Inflammatory macrophage treated with lipopolysaccharide for 4 hours (primary cell): ENCODE measurements around the gene EHF.
"Not testable (repeated sequence)": the region's sequence is repeated elsewhere in the genome, so short reads cannot be mapped to it uniquely, and the experiment has no call there.

Source experiments
- DNase-seq: peaks from one replicate; pipeline ENCODE4 v3.0.0-alpha.2; 2020

The EHF gene

GRCh38 chr11:34620820-34621792 is at the start of gene EHF:
Gene EHF, plus strand, starts transcription at chr11:34621093. Its CDS starts 21,538 bp downstream, at chr11:34642631.
- peak; percentile 40 for DNase-seq

DNA sequence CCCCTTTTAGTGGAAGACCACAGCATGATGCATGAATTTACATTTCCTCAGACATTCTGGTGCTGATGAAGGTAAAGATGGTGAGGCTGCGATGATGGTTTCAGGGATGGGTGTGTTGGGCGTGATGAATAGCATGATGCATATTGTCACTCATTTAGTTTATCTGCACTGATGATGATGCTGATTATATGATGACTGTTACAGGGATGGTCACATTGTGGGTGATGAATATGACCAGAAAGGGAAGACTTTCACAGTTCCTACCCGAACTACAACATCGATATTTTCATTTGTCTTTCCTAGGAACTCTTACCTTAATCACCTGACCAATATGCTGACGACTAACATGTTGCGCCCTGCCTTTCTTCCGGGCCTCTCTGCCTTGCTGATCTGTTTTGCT is 47.4 kb upstream of the EHF start:
- DNase-seq, result no peak

GRCh38 chr11:34575261-34575660 is 45.6 kb upstream of the EHF start:
- DNase-seq, result peak; percentile 16

- DNase-seq, result peak; percentile 88
Observed at GRCh38 chr11:34575671-34576070, 45.2 kb upstream of the EHF start.

GRCh38 chr11:34576331-34576730 is 44.6 kb upstream of the EHF start:
- DNase-seq, result no peak

GRCh38 chr11:34583818-34584217 is 37.1 kb upstream of the EHF start:
- no peak for DNase-seq

GRCh38 chr11:34585304-34585734 is 35.6 kb upstream of the EHF start:
- DNase-seq, result no peak

GRCh38 chr11:34585735-34586487 is 35.0 kb upstream of the EHF start:
- peak; percentile 82 for DNase-seq

DNA sequence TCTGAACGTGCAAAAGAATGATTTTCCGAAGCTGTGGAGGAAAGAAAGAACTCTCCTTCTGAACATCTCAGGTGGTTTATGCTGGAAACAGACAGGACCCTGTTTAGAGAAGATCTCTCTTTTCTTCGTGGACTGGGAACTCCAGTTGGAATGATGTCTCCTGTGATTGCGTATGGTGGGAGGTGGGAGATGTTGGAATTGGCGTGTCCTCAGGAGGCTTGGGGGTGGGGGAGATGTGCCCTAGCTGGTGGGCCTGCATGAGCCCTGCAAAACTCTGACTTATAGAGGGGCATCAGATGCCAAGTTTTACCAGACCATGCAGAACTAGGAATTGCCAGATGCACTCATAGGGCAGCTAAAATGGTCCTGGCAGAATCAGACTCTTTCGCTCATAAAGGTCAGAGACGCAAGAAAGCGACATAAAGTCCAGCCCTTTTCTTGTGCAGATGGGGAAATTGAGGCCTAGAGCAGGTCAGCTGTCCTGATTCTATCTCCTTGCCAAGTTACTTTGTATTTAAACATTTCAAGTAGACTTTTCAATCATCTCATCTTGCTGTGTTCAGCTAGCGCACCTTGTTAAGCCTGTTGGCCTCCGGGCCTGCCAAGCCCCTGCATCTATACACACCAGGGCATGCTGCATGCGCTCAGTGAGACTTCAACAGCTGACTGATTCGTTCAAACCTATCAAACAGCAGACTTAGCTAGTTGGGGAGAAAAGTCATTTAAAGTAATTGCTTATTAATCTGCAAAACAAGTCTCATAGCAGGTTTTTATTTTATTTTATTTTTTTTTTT is 34.2 kb upstream of the EHF start:
- no peak for DNase-seq

- no peak for DNase-seq
Observed at GRCh38 chr11:34587282-34587677, 33.6 kb upstream of the EHF start.

- peak; percentile 27 for DNase-seq
Observed at GRCh38 chr11:34588023-34588422, 32.9 kb upstream of the EHF start.

GRCh38 chr11:34588701-34589100 is 32.2 kb upstream of the EHF start:
- DNase-seq, result no peak

GRCh38 chr11:34589177-34589576 is 31.7 kb upstream of the EHF start:
- DNase-seq, result not testable (repeated sequence)

DNA sequence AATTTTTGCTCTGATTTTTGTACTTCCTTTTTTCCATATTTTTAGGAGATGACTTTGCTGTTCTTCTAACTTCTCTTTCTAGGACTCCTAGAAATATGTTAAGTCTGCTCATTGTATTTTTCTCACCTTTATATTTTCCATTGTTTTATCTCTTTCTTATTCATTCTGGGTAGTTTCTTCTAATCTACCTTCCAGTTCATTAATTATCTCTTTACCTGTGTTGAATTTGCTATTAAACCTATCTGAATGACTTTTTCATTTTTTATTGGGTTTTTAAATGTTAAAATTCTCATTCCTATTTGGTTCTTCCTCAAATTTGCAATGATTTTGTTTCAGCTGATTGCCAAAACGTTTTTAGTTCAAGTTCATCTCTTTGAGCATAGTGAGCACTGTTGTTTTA is 27.8 kb upstream of the EHF start:
- DNase-seq, result no peak

DNA sequence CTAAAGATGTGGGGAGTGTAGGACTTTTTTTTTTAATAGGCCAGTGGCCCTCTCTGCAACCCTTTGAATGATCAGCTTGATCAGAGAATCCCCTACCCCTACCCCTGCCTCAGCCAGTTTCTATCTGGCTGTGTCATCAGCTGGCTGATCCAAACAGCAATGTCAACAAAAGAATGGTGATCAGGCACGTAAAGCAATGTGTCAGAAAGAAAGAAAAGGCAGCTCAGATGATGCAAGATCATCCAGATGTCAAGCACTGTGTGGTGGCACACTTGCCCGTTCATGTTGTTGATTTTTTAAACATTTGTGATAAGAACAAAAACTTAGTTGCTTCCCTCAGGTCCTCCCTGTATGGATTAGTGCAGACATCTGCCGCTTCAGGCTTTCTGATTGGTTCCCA is 26.3 kb upstream of the EHF start:
- DNase-seq, result no peak

DNA sequence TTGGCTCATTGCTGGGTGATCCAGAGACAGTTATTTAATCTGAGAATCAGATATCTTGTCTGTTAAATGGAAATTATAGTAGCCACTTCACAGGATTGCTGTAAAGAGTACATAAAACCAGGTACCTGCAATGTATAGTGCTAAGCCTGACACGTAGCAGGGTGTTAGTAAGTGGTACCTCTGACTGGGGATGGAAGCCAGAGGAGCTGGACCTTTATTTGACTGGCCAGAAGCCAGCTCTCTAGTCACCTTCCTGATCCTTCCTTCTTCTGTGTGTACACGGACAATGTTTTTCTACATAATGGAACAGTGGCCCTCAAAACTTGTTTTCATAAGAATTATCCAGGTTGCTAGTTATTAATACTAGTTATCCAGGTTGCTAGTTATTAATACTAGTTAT is 25.5 kb upstream of the EHF start:
- no peak for DNase-seq

GRCh38 chr11:34595960-34596644 is 24.8 kb upstream of the EHF start:
- no peak for DNase-seq

- no peak for DNase-seq
Observed at GRCh38 chr11:34599406-34599945, 21.4 kb upstream of the EHF start.

DNA sequence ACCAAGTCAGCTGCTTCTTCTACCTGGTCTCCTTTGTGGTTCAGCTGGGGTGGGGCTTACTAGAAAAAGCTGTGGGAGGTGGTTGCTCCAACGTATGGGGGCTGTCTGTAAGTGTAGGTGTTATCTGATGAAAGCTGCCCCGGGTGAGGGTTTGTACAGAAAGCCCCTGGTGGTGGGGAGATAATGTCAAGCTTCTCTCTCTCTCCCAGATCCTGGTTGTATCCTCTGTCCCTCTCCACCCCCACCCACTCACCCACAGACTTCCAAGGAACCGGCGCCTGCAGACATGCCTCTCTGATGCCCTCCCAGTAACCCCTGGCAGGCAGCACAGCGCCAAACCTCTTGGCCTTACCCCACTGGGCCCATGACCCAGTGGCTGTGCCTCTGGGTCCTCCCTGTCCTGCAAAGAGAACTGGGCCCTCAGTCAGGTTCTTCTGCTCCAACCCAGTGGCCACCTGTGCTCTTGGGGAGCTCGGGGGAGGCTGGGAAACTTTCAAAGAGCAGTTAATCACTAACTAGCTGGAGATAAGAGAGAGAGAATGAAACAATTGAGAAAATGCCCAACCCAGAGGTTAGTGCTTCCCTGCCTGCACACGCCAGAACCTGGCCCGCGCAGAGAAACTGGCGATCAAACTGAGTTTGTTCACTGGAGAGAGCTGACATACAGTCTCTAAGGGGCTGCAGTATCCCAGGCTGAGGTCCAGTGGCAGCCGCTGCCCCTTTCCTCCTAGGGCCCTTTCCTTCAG is 20.4 kb upstream of the EHF start:
- no peak for DNase-seq

GRCh38 chr11:34601085-34601444 is 19.8 kb upstream of the EHF start:
- no peak for DNase-seq

GRCh38 chr11:34601609-34602008 is 19.3 kb upstream of the EHF start:
- DNase-seq, result no peak

- DNase-seq, result no peak
Observed at GRCh38 chr11:34602245-34602644, 18.6 kb upstream of the EHF start.
